A673 (cell line): ENCODE data around the gene NFYA. TPM values are rescaled to one million over a fixed set of nuclear protein-coding genes. Genes with fewer than 3 reads are reported as not detected.

Experiments used
- BruUV-seq: library from RNA; stranded (reverse); fragments of 400-500 nt; replicated peaks from 2 replicates; lab custom pipeline; 2021; lab: Mats Ljungman, UMichigan
- CTCF ChIA-PET: fragments of 300-600 bp; sonication (Branson Sonifier 250); formaldehyde crosslinking; loops from one replicate; lab custom pipeline; 2022; ENCODE audit warnings: antibody characterized with exemption; lab: Charles Lee
- POLR2A ChIA-PET: fragments of 300-600 bp; sonication (Branson Sonifier 250); formaldehyde crosslinking; loops from one replicate; lab custom pipeline; 2022; ENCODE audit warnings: antibody characterized with exemption; ENCODE audit not compliant: low non-redundant PET; lab: Charles Lee
- DNase-seq: peaks from one replicate; pipeline ENCODE4 v3.0.0-alpha.2; 2015; ENCODE audit warnings: low spot score
- H3K27ac ChIP-seq: fragments of 200-600 bp; sonication (generic); 2 replicates; pipeline ENCODE4 v1.5.1; 2016; ENCODE audit warnings: mixed run types, low read depth, mild to moderate bottlenecking, mixed read lengths, antibody characterized with exemption, low read length; ENCODE audit not compliant: poor library complexity, severe bottlenecking
- H3K27me3 ChIP-seq: fragments of 200-600 bp; sonication (generic); replicated peaks from 2 replicates; pipeline ENCODE4 v1.6.1; 2017; ENCODE audit warnings: mixed run types, low read depth, mild to moderate bottlenecking, mixed read lengths, antibody characterized with exemption, low read length; ENCODE audit not compliant: insufficient read depth, poor library complexity
- H3K36me3 ChIP-seq: fragments of 200-600 bp; sonication (generic); 2 replicates; pipeline ENCODE4 v1.6.1; 2016; ENCODE audit warnings: mixed run types, mild to moderate bottlenecking, mixed read lengths, antibody characterized with exemption, low read length; ENCODE audit not compliant: insufficient read depth, poor library complexity, severe bottlenecking
- H3K4me1 ChIP-seq: fragments of 200-600 bp; sonication (generic); 2 replicates; pipeline ENCODE4 v1.6.1; 2017; ENCODE audit warnings: mixed run types, mild to moderate bottlenecking, mixed read lengths, antibody characterized with exemption, low read length; ENCODE audit not compliant: insufficient read depth, poor library complexity, severe bottlenecking
- H3K4me3 ChIP-seq: fragments of 200-600 bp; sonication (generic); 2 replicates; pipeline ENCODE4 v1.5.1; 2016; ENCODE audit warnings: low read depth, mixed run types, mild to moderate bottlenecking, mixed read lengths, low read length; ENCODE audit not compliant: poor library complexity, severe bottlenecking
- H3K9me3 ChIP-seq: fragments of 200-600 bp; sonication (generic); 2 replicates; pipeline ENCODE4 v1.6.1; 2016; ENCODE audit warnings: mixed run types, low read depth, mild to moderate bottlenecking, mixed read lengths, antibody characterized with exemption, low read length; ENCODE audit not compliant: poor library complexity, severe bottlenecking
- CTCF ChIP-seq: fragments of 300-800, 200-600 bp; sonication (generic); conservative IDR thresholded peaks from 2 replicates; pipeline ENCODE4 v1.5.1; 2017; ENCODE audit warnings: low read depth, mild to moderate bottlenecking, antibody characterized with exemption, low read length, moderate library complexity, mixed read lengths
- EZH2 ChIP-seq: fragments of 200-600 bp; sonication (generic); IDR thresholded peaks from 2 replicates; pipeline ENCODE4 v1.6.1; 2017; ENCODE audit warnings: borderline replicate concordance, low read depth, mild to moderate bottlenecking, mixed read lengths, antibody characterized with exemption, low read length; ENCODE audit not compliant: poor library complexity, severe bottlenecking
- intact Hi-C: fragments of 100-400 bp; cut with micrococcal nuclease; formaldehyde crosslinking; loops from one replicate; pipeline ENCODE4 v1.10.0; 2022; ENCODE audit not compliant: unreplicated experiment
- total RNA-seq: library from RNA; stranded (reverse); gene quantifications from 2 replicates; pipeline ENCODE4 v1.2.3, GENCODE V29; 2021

NFYA gene
- total RNA-seq, 1 experiment from 2014 or later: 45.4 TPM

GRCh38 chr6:41135062-41135832 lies 62.5 kb downstream of the NFYA start:
- intact Hi-C loops: no loop called here
- Histone ChIP-seq H3K4me1 (no peaks in the 10 kb centered on the region), H3K36me3 (no peaks in the 10 kb centered on the region), H3K27me3 (no peaks in the 10 kb centered on the region), H3K27ac (no peak overlapping the region), H3K4me3 (no peak overlapping the region), H3K9me3 (no peaks in the 10 kb centered on the region)
- POLR2A ChIA-PET: no interaction called here
- TF ChIP-seq EZH2 (no peak), CTCF (no peak)
- BruUV-seq: no TSS peak
- DNase-seq: no peak
- CTCF ChIA-PET: no interaction called here

DNA sequence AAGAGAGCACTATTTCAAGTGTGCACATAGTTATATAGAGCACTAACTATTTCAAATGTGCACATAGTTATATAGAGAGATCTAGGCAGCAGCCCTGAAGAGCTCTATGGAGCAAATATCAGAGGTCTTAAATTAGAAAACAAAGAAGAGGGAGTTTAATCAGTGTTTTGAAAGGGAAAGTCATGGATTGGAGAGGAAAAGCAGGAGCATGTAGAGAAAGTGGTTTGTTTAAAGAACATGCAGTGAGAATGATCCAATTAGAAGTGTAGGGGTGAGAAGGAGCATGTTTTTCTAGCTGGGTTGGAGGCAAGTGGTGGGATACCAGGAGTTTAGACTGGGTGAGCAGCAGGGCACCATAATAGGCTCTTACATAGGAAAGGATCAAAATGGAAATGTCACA lies 64.1 kb downstream of the NFYA start:
- POLR2A ChIA-PET: no interaction called here
- no peak overlapping the region for H3K4me3 ChIP-seq
- BruUV-seq: no TSS peak

DNA sequence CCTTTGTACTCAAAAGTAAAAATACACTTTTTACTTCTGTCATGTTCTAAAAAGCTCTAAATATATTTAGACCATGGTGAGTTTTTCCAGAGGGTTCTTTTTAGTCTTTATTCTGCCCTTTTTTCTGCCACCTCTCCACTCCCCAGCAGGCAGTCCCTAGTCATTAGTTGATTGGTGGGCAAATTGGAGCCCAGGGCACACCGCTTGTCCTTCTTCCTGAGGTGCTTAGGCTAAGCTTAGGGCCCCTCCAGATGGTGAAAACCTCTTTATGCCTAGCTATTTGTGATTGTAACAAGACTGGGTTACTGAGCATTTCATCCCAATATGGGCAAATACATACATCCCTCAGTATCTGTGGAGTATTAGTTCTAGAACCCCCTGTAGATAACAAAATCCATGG lies 75.1 kb downstream of the NFYA start:
- BruUV-seq: no TSS peak
- no peak for DNase-seq
- CTCF ChIA-PET: no interaction called here
- H3K27me3 ChIP-seq: peaks cover 10% of the 10 kb centered on the region
- no peak overlapping the region for H3K27ac ChIP-seq
- intact Hi-C loops: no loop called here
- TF ChIP-seq CTCF (no peak), EZH2 (no peak)
- POLR2A ChIA-PET: no interaction called here
- no peak overlapping the region for H3K4me3 ChIP-seq
- H3K36me3 ChIP-seq: no peaks in the 10 kb centered on the region
- no peaks in the 10 kb centered on the region for H3K4me1 ChIP-seq
- no peaks in the 10 kb centered on the region for H3K9me3 ChIP-seq

More for the DNA sequence above, 64.1 kb downstream of the NFYA start:
- no peaks in the 10 kb centered on the region for H3K4me1 ChIP-seq
- no peak for DNase-seq
- no peak overlapping the region for H3K27ac ChIP-seq
- no peaks in the 10 kb centered on the region for H3K9me3 ChIP-seq
- CTCF ChIA-PET: no interaction called here
- TF ChIP-seq CTCF: no peak
- no peak for TF ChIP-seq EZH2
- no peaks in the 10 kb centered on the region for H3K27me3 ChIP-seq
- intact Hi-C loops: no loop called here
- H3K36me3 ChIP-seq: no peaks in the 10 kb centered on the region

Other genes starting within 250 kb of the NFYA start
- gene UNC5CL, start 33.8 kb upstream of the NFYA start, total RNA-seq: 0.41 and 1.2 TPM in 2 replicates
- gene TSPO2, start 30.5 kb upstream of the NFYA start, total RNA-seq: not detected in 2 replicates
- gene APOBEC2, start 19.8 kb upstream of the NFYA start, total RNA-seq: not detected in 2 replicates
- 27.3 and 30.4 TPM in 2 replicates for gene OARD1, start 618 bp upstream of the NFYA start, total RNA-seq
- not detected in 2 replicates for gene TREML1, start 81.4 kb downstream of the NFYA start, total RNA-seq
- gene TREM2, start 90.1 kb downstream of the NFYA start, total RNA-seq: not detected in 2 replicates
- gene TREML2, start 128.2 kb downstream of the NFYA start, total RNA-seq: not detected in 2 replicates
- gene TREML4, start 155.4 kb downstream of the NFYA start, total RNA-seq: not detected in 2 replicates
- gene TREM1, start 213.7 kb downstream of the NFYA start, total RNA-seq: not detected in 2 replicates